Measurements from ENCODE around the gene DDA1. TPM values are rescaled to one million over a fixed set of nuclear protein-coding genes. Genes with fewer than 3 reads are reported as not detected.

Gene DDA1
- total and polyA plus RNA-seq, 10 of the 15 experiments (the other 5 are each of a cell fraction or from before 2014, with no cell fraction given) = 0.76 to 71.0 (median 39.4) TPM

- RAD21 ChIA-PET (ENCODE audit: unreplicated experiment) = interaction anchor here (0.8 kb wide), 1 partner anchor 12 kb away, joined by 3 read pairs; no protein-coding TSS in a partner anchor
- Histone ChIP-seq H3K9me3 (replicated peaks; ENCODE audit: control insufficient read depth, insufficient read depth, low read length) (no peaks in the 10 kb centered on the region), H3K79me2 (ENCODE audit: control insufficient read depth, insufficient read depth, low read length) (no peaks in the 10 kb centered on the region), H2AFZ (ENCODE audit: control insufficient read depth, low read depth, low read length) (no peak overlapping the region), H3K4me3 (no peak overlapping the region), H3K9ac (ENCODE audit: control insufficient read depth, insufficient read depth, low read length) (no peak overlapping the region), H3K4me2 (ENCODE audit: control insufficient read depth, insufficient read depth) (no peak overlapping the region), H3K36me3 (ENCODE audit: control insufficient read depth in 2 of 2, insufficient read depth in 2 of 2, low read length in 1 of 2) (no peaks in the 10 kb centered on the region), H4K20me1 (ENCODE audit: control insufficient read depth, insufficient read depth) (no peaks in the 10 kb centered on the region), H3K4me1 (ENCODE audit: control insufficient read depth, insufficient read depth, low read length) (no peaks in the 10 kb centered on the region), H3K27me3 (replicated peaks in 1 of 2; ENCODE audit: control insufficient read depth in 2 of 2, insufficient read depth in 2 of 2, low read length in 1 of 2) (no peaks in the 10 kb centered on the region; a peak in 2 of 4 replicates), H3K27ac (ENCODE audit: control insufficient read depth, insufficient read depth) (no peak overlapping the region)
- BruUV-seq (replicated peaks) = no TSS peak
- FAIRE-seq = no peak
- in situ Hi-C loops (cut with MboI) (no loop called here), intact Hi-C loops (cut with micrococcal nuclease; ENCODE audit: unreplicated experiment) (no loop called here)
- CTCF ChIA-PET = no interaction called here
- SMC1A ChIA-PET (ENCODE audit: uncharacterized antibody, unreplicated experiment) = no interaction called here
- no peak for DNase-seq (ENCODE audit: low read depth, low spot score)
- POLR2A ChIA-PET = no interaction called here
- no peak for ATAC-seq
- 86% methylated on average over 27 of the region's 27 CpGs for WGBS (ENCODE audit: insufficient coverage, insufficient replicate concordance, low lambda C conversion rate, missing lambda C conversion rate)
- no peak for TF ChIP-seq SMC3 (IDR thresholded peaks at IDR 0.05; ENCODE audit: borderline replicate concordance, low read length)
- no peak for TF ChIP-seq NBN (IDR thresholded peaks at IDR 0.05)
- no peak for TF ChIP-seq FOS (IDR thresholded peaks at IDR 0.05; ENCODE audit: borderline replicate concordance, extremely low read depth, insufficient read length)
- TF ChIP-seq USF1 (IDR thresholded peaks at IDR 0.05; ENCODE audit: borderline replicate concordance, extremely low read length, insufficient read depth, low read depth, low read length) = no peak
- TF ChIP-seq SREBF2 (IDR thresholded peaks at IDR 0.05; ENCODE audit: low read length) = no peak
- TF ChIP-seq PAX8 (IDR thresholded peaks at IDR 0.05) = no peak
- no peak for TF ChIP-seq RBBP5 (conservative IDR thresholded peaks at IDR 0.05)
- TF ChIP-seq DPF2 (IDR thresholded peaks at IDR 0.05) = no peak
- TF ChIP-seq ESRRA (IDR thresholded peaks at IDR 0.05; ENCODE audit: low read length) = no peak
- TF ChIP-seq TCF3 (IDR thresholded peaks at IDR 0.05; ENCODE audit: borderline replicate concordance, insufficient read depth, low read depth, low read length) = no peak
Measured at GRCh38 chr19:17327068-17327653, 17.8 kb downstream of the DDA1 start.

Measured in GM12878 (cell line).